Measurements from ENCODE around the gene CSNK1A1L.
A peak's percentile ranks its signal among the peaks of the same experiment; 100 is the strongest.
"Not testable (repeated sequence)": the region's sequence is repeated elsewhere in the genome, so short reads cannot be mapped to it uniquely, and the experiment has no call there.

CSNK1A1L gene

GRCh38 chr13:37102896-37103295 lies 2.6 kb downstream of the CSNK1A1L start:
- no peak for DNase-seq

- DNase-seq: no peak
These were observed 4.3 kb downstream of the CSNK1A1L start for GRCh38 chr13:37101201-37101600.

GRCh38 chr13:37100731-37101130 lies 4.7 kb downstream of the CSNK1A1L start:
- no peak for DNase-seq

- no peak for DNase-seq
These were observed 8.4 kb downstream of the CSNK1A1L start for GRCh38 chr13:37097076-37097475.

GRCh38 chr13:37094840-37095239 lies 10.6 kb downstream of the CSNK1A1L start:
- DNase-seq: no peak

GRCh38 chr13:37094099-37094498 lies 11.4 kb downstream of the CSNK1A1L start:
- no peak for DNase-seq

- no peak for DNase-seq
These were observed 13.6 kb downstream of the CSNK1A1L start for GRCh38 chr13:37091835-37092234.

- DNase-seq: no peak
These were observed 14.6 kb downstream of the CSNK1A1L start for GRCh38 chr13:37090912-37091311.

GRCh38 chr13:37089495-37089894 lies 16.0 kb downstream of the CSNK1A1L start:
- DNase-seq: no peak

- no peak for DNase-seq
These were observed 18.0 kb downstream of the CSNK1A1L start for GRCh38 chr13:37087486-37087885.

GRCh38 chr13:37085606-37086005 lies 19.9 kb downstream of the CSNK1A1L start:
- DNase-seq: no peak

GRCh38 chr13:37076818-37077217 lies 28.6 kb downstream of the CSNK1A1L start:
- no peak for DNase-seq

GRCh38 chr13:37075164-37075563 lies 30.3 kb downstream of the CSNK1A1L start:
- no peak for DNase-seq

- DNase-seq: no peak
These were observed 30.8 kb downstream of the CSNK1A1L start for GRCh38 chr13:37074703-37075102.

- no peak for DNase-seq
These were observed 33.4 kb downstream of the CSNK1A1L start for GRCh38 chr13:37072024-37072423.

- DNase-seq: no peak
These were observed 34.5 kb downstream of the CSNK1A1L start for GRCh38 chr13:37070956-37071355.

- DNase-seq: no peak
These were observed 35.2 kb downstream of the CSNK1A1L start for GRCh38 chr13:37070145-37070695.

- no peak for DNase-seq
These were observed 35.8 kb downstream of the CSNK1A1L start for GRCh38 chr13:37069597-37070103.

- no peak for DNase-seq
These were observed 36.5 kb downstream of the CSNK1A1L start for GRCh38 chr13:37068962-37069361.

GRCh38 chr13:37067874-37068273 lies 37.6 kb downstream of the CSNK1A1L start:
- DNase-seq: no peak

GRCh38 chr13:37065890-37066526 lies 39.5 kb downstream of the CSNK1A1L start:
- DNase-seq: no peak

- no peak for DNase-seq
These were observed 45.6 kb downstream of the CSNK1A1L start for GRCh38 chr13:37059848-37060192.

- peak; percentile 94 to 95 for DNase-seq
These were observed 46.3 kb downstream of the CSNK1A1L start, which contains the start of gene SUPT20H for GRCh38 chr13:37058910-37059847. Gene SUPT20H, minus strand, starts transcription at chr13:37059688. Its CDS starts 8,198 bp downstream, at chr13:37051490.

GRCh38 chr13:37056228-37056627 lies 49.2 kb downstream of the CSNK1A1L start:
- not testable (repeated sequence) for DNase-seq

All from activated CD4-positive, alpha-beta T cell treated with anti-CD3 and anti-CD28 coated beads, Interleukin-2, amount 50 U/mL, for 48 hours (primary cell).